Stimulated activated effector memory CD8-positive, alpha-beta T cell treated with anti-CD3 and anti-CD28 coated beads, Interleukin-12 subunit alpha, Interleukin-12 subunit beta, amount 100 ng/mL, for 72 hours (primary cell): ENCODE results near the gene KLHL33.

Experiments
- ATAC-seq: fragments of 150-1000 bp; cut with Tn5 transposase; 2 replicates; pipeline ENCODE4 v1.10.0; 2021
- DNase-seq, 2 donors: peaks; one replicate each; pipeline ENCODE4 v3.0.0; 2021 to 2022; ENCODE audit warnings: low spot score in 2 of 2
- H3K27ac Mint-ChIP-seq: one replicate; pipeline ENCODE4 v1.8.0; 2022; ENCODE audit warnings: mild to moderate bottlenecking, mixed read lengths
- H3K36me3 Mint-ChIP-seq: one replicate; pipeline ENCODE4 v1.8.0; 2022; ENCODE audit warnings: mild to moderate bottlenecking, mixed read lengths
- H3K4me1 Mint-ChIP-seq: one replicate; pipeline ENCODE4 v1.8.0; 2022; ENCODE audit warnings: mixed read lengths
- H3K4me3 Mint-ChIP-seq: one replicate; pipeline ENCODE4 v1.8.0; 2022; ENCODE audit warnings: mild to moderate bottlenecking, mixed read lengths
- H3K9me3 Mint-ChIP-seq: one replicate; pipeline ENCODE4 v1.8.0; 2022; ENCODE audit warnings: mixed read lengths

The KLHL33 gene

GRCh38 chr14:20412411-20412810 lies 23.6 kb downstream of the KLHL33 start:
- H3K4me1 Mint-ChIP-seq = peaks cover 43% of the 10 kb centered on the region
- DNase-seq = no peak
- peak; percentile 26 for ATAC-seq
- peak overlapping the region; percentile 95 for H3K27ac Mint-ChIP-seq
- peaks cover 32% of the 10 kb centered on the region for H3K36me3 Mint-ChIP-seq
- peak overlapping the region; percentile 82 for H3K4me3 Mint-ChIP-seq
- no peaks in the 10 kb centered on the region for H3K9me3 Mint-ChIP-seq

- no peak overlapping the region for H3K4me3 Mint-ChIP-seq
Measured at GRCh38 chr14:20409226-20409625, 26.7 kb downstream of the KLHL33 start.

GRCh38 chr14:20403521-20403920 lies 32.4 kb downstream of the KLHL33 start:
- ATAC-seq = no peak
- DNase-seq = no peak
- Mint-ChIP-seq H3K4me1 (peaks cover 50% of the 10 kb centered on the region), H3K27ac (peak overlapping the region; percentile 41), H3K9me3 (no peaks in the 10 kb centered on the region), H3K36me3 (peaks cover 99% of the 10 kb centered on the region), H3K4me3 (no peak overlapping the region)

More at GRCh38 chr14:20409226-20409625, 26.7 kb downstream of the KLHL33 start:
- H3K4me1 Mint-ChIP-seq = peaks cover 61% of the 10 kb centered on the region
- H3K36me3 Mint-ChIP-seq = peaks cover 64% of the 10 kb centered on the region
- DNase-seq (no peak), ATAC-seq (no peak)
- no peaks in the 10 kb centered on the region for H3K9me3 Mint-ChIP-seq
- peak overlapping the region; percentile 24 for H3K27ac Mint-ChIP-seq

GRCh38 chr14:20400965-20401593 lies 34.9 kb downstream of the KLHL33 start:
- Mint-ChIP-seq H3K27ac (peak overlapping the region; percentile 93), H3K36me3 (peaks cover 100% of the 10 kb centered on the region), H3K4me1 (peaks cover 32% of the 10 kb centered on the region), H3K9me3 (no peaks in the 10 kb centered on the region), H3K4me3 (peak overlapping the region; percentile 56)
- ATAC-seq = peak; percentile 94
- DNase-seq = peak in 1 of 2 donors; percentile 54

- ATAC-seq = peak; percentile 80
- peak overlapping the region; percentile 93 for H3K27ac Mint-ChIP-seq
Measured at GRCh38 chr14:20400589-20400964, 35.4 kb downstream of the KLHL33 start.

GRCh38 chr14:20397511-20397910 lies 38.5 kb downstream of the KLHL33 start:
- Mint-ChIP-seq H3K36me3 (peaks cover 100% of the 10 kb centered on the region), H3K9me3 (no peaks in the 10 kb centered on the region), H3K27ac (no peak overlapping the region), H3K4me1 (peaks cover 18% of the 10 kb centered on the region), H3K4me3 (no peak overlapping the region)
- no peak for ATAC-seq
- no peak for DNase-seq

More at GRCh38 chr14:20400589-20400964, 35.4 kb downstream of the KLHL33 start:
- DNase-seq = no peak
- Mint-ChIP-seq H3K36me3 (peaks cover 100% of the 10 kb centered on the region), H3K9me3 (no peaks in the 10 kb centered on the region), H3K4me3 (peak overlapping the region; percentile 56), H3K4me1 (peaks cover 27% of the 10 kb centered on the region)

- Mint-ChIP-seq H3K9me3 (no peaks in the 10 kb centered on the region), H3K27ac (no peak overlapping the region), H3K4me3 (no peak overlapping the region), H3K4me1 (no peaks in the 10 kb centered on the region), H3K36me3 (peaks cover 100% of the 10 kb centered on the region)
- DNase-seq (no peak), ATAC-seq (no peak)
Measured at GRCh38 chr14:20391505-20391904, 44.5 kb downstream of the KLHL33 start.

- peak overlapping the region; percentile 88 for H3K27ac Mint-ChIP-seq
- DNase-seq (no peak), ATAC-seq (no peak)
- H3K9me3 Mint-ChIP-seq = no peaks in the 10 kb centered on the region
- peaks cover 100% of the 10 kb centered on the region for H3K36me3 Mint-ChIP-seq
- H3K4me3 Mint-ChIP-seq = no peak overlapping the region
- no peaks in the 10 kb centered on the region for H3K4me1 Mint-ChIP-seq
Measured at GRCh38 chr14:20388159-20388558, 47.8 kb downstream of the KLHL33 start.

- ATAC-seq = no peak
- Mint-ChIP-seq H3K4me3 (no peak overlapping the region), H3K27ac (peak overlapping the region; percentile 88), H3K4me1 (no peaks in the 10 kb centered on the region), H3K36me3 (peaks cover 100% of the 10 kb centered on the region), H3K9me3 (no peaks in the 10 kb centered on the region)
- no peak for DNase-seq
Measured at GRCh38 chr14:20387576-20387975, 48.4 kb downstream of the KLHL33 start.

- DNase-seq (no peak), ATAC-seq (no peak)
- peak overlapping the region; percentile 37 for H3K27ac Mint-ChIP-seq
- H3K4me1 Mint-ChIP-seq = no peaks in the 10 kb centered on the region
- no peak overlapping the region for H3K4me3 Mint-ChIP-seq
- H3K9me3 Mint-ChIP-seq = no peaks in the 10 kb centered on the region
- peaks cover 100% of the 10 kb centered on the region for H3K36me3 Mint-ChIP-seq
Measured at GRCh38 chr14:20386276-20386855, 49.6 kb downstream of the KLHL33 start.

- peak overlapping the region; percentile 84 for H3K27ac Mint-ChIP-seq
- no peak overlapping the region for H3K4me3 Mint-ChIP-seq
- H3K9me3 Mint-ChIP-seq = no peaks in the 10 kb centered on the region
- no peaks in the 10 kb centered on the region for H3K4me1 Mint-ChIP-seq
- ATAC-seq (no peak), DNase-seq (no peak)
- peaks cover 100% of the 10 kb centered on the region for H3K36me3 Mint-ChIP-seq
Measured at GRCh38 chr14:20384886-20385285, 51.1 kb downstream of the KLHL33 start.

GRCh38 chr14:20384321-20384720 lies 51.6 kb downstream of the KLHL33 start:
- Mint-ChIP-seq H3K9me3 (no peaks in the 10 kb centered on the region), H3K36me3 (peaks cover 100% of the 10 kb centered on the region)

GRCh38 chr14:20383636-20384035 lies 52.3 kb downstream of the KLHL33 start:
- Mint-ChIP-seq H3K36me3 (peaks cover 100% of the 10 kb centered on the region), H3K9me3 (no peaks in the 10 kb centered on the region), H3K4me1 (no peaks in the 10 kb centered on the region), H3K4me3 (no peak overlapping the region), H3K27ac (peak overlapping the region; percentile 84)
- DNase-seq (no peak), ATAC-seq (no peak)

More at GRCh38 chr14:20384321-20384720, 51.6 kb downstream of the KLHL33 start:
- ATAC-seq (no peak), DNase-seq (no peak)
- H3K4me3 Mint-ChIP-seq = no peak overlapping the region
- H3K27ac Mint-ChIP-seq = peak overlapping the region; percentile 84
- H3K4me1 Mint-ChIP-seq = no peaks in the 10 kb centered on the region

GRCh38 chr14:20383032-20383431 lies 52.9 kb downstream of the KLHL33 start:
- ATAC-seq = no peak
- no peaks in the 10 kb centered on the region for H3K4me1 Mint-ChIP-seq
- H3K9me3 Mint-ChIP-seq = no peaks in the 10 kb centered on the region
- no peak overlapping the region for H3K4me3 Mint-ChIP-seq
- DNase-seq = no peak
- peak overlapping the region; percentile 84 for H3K27ac Mint-ChIP-seq
- peaks cover 100% of the 10 kb centered on the region for H3K36me3 Mint-ChIP-seq

GRCh38 chr14:20382526-20382925 lies 53.4 kb downstream of the KLHL33 start:
- Mint-ChIP-seq H3K27ac (peak overlapping the region; percentile 63), H3K36me3 (peaks cover 100% of the 10 kb centered on the region), H3K4me1 (no peaks in the 10 kb centered on the region), H3K4me3 (no peak overlapping the region), H3K9me3 (no peaks in the 10 kb centered on the region)
- ATAC-seq (no peak), DNase-seq (no peak)

GRCh38 chr14:20381341-20381740 lies 54.6 kb downstream of the KLHL33 start:
- Mint-ChIP-seq H3K36me3 (peaks cover 100% of the 10 kb centered on the region), H3K4me1 (no peaks in the 10 kb centered on the region), H3K9me3 (no peaks in the 10 kb centered on the region), H3K27ac (peak overlapping the region; percentile 63), H3K4me3 (no peak overlapping the region)
- DNase-seq (no peak), ATAC-seq (no peak)
